ENCODE measurements around the gene SLC35B2. TPM values are rescaled to one million over a fixed set of nuclear protein-coding genes. Genes with fewer than 3 reads are reported as not detected.

The SLC35B2 gene
- total RNA-seq, 1 experiment from 2014 or later, result 112 TPM

- no peak for DNase-seq (ENCODE audit: low spot score)
Observed at GRCh38 chr6:44286285-44286565, 28.9 kb upstream of the SLC35B2 start.

GRCh38 chr6:44285552-44286284 is 28.4 kb upstream of the SLC35B2 start:
- DNase-seq (ENCODE audit: low spot score), result peak; percentile 24

- no peak for DNase-seq (ENCODE audit: low spot score)
Observed at GRCh38 chr6:44284867-44285266, 27.5 kb upstream of the SLC35B2 start.

- DNase-seq (ENCODE audit: low spot score), result no peak
Observed at GRCh38 chr6:44284121-44284520, 26.8 kb upstream of the SLC35B2 start.

GRCh38 chr6:44278774-44279697 is 21.7 kb upstream of the SLC35B2 start:
- DNase-seq (ENCODE audit: low spot score), result peak; percentile 79

GRCh38 chr6:44278315-44278714 is 21.0 kb upstream of the SLC35B2 start:
- DNase-seq (ENCODE audit: low spot score), result no peak

- DNase-seq (ENCODE audit: low spot score), result no peak
Observed at GRCh38 chr6:44277763-44278162, 20.4 kb upstream of the SLC35B2 start.

- DNase-seq (ENCODE audit: low spot score), result no peak
Observed at GRCh38 chr6:44276667-44277640, 19.6 kb upstream of the SLC35B2 start.

- DNase-seq (ENCODE audit: low spot score), result no peak
Observed at GRCh38 chr6:44275749-44276648, 18.7 kb upstream of the SLC35B2 start.

GRCh38 chr6:44275271-44275748 is 18.0 kb upstream of the SLC35B2 start:
- DNase-seq (ENCODE audit: low spot score), result no peak

GRCh38 chr6:44273617-44274016 is 16.3 kb upstream of the SLC35B2 start:
- DNase-seq (ENCODE audit: low spot score), result no peak

- no peak for DNase-seq (ENCODE audit: low spot score)
Observed at GRCh38 chr6:44272999-44273566, 15.8 kb upstream of the SLC35B2 start.

GRCh38 chr6:44272529-44272928 is 15.2 kb upstream of the SLC35B2 start:
- DNase-seq (ENCODE audit: low spot score), result no peak

GRCh38 chr6:44271914-44272313 is 14.6 kb upstream of the SLC35B2 start:
- no peak for DNase-seq (ENCODE audit: low spot score)

- DNase-seq (ENCODE audit: low spot score), result no peak
Observed at GRCh38 chr6:44271406-44271723, 14.0 kb upstream of the SLC35B2 start.

- no peak for DNase-seq (ENCODE audit: low spot score)
Observed at GRCh38 chr6:44270526-44271405, 13.4 kb upstream of the SLC35B2 start.

GRCh38 chr6:44269921-44270525 is 12.7 kb upstream of the SLC35B2 start, which contains the start of gene TMEM151B:
TSS of gene TMEM151B (plus strand) at chr6:44270450. CDS start at chr6:44270743, 293 bp downstream.
- no peak for DNase-seq (ENCODE audit: low spot score)

GRCh38 chr6:44269178-44269920 is 12.0 kb upstream of the SLC35B2 start:
- no peak for DNase-seq (ENCODE audit: low spot score)

Measured in A172 (cell line).